Measurements from ENCODE around the gene BOC.

The BOC gene

DNA sequence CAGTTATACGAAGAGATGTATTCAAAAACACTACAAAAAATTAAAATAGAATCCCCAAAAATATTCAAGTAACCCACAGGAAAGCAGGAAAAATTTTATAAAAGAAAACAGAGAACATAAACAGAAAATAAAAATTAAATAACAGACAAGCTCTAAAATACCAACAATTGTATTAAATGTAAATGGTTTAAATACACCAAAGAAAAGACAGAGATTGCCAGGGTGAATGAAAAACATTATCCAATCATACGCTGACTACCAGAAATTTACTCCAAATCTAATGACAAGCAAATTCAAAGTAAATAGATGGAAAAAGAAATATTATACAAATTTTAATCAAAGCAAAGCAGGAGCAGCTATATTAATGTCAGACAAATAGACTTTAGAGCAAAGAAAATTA, 103.6 kb downstream of the BOC start:
- H3K4me3 ChIP-seq (ENCODE audit: low read depth, low read length), result no peak overlapping the region
- TF ChIP-seq CTCF (IDR thresholded peaks at IDR 0.05; ENCODE audit: low read depth, low read length), result no peak

DNA sequence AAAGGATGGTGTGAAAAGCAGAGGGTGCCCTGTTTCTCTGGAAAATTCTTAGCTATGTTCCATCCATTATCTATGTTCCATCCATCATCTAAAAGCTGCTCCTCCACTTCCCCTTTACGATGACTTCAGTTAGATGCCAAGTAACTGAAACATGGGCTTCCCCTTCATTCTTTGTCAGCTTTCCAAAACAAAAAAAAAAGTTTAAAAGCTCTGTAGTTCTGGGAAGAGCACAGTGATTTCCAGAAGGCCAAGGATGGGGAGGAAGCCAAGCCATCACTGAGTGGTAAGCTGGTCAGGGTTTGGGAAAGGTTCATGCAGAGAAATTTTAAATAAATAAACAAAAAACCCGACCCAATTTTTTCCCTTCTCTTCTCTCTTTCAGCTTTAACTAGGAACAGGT, 118.4 kb downstream of the BOC start:
- no peak for TF ChIP-seq CTCF (IDR thresholded peaks at IDR 0.05; ENCODE audit: low read depth, low read length)
- H3K4me3 ChIP-seq (ENCODE audit: low read depth, low read length), result no peak overlapping the region

- TF ChIP-seq CTCF (IDR thresholded peaks at IDR 0.05; ENCODE audit: low read depth, low read length), result no peak
These were observed 119.4 kb downstream of the BOC start for GRCh38 chr3:113330742-113331141.

GRCh38 chr3:113331187-113331586, 119.8 kb downstream of the BOC start:
- TF ChIP-seq CTCF (IDR thresholded peaks at IDR 0.05; ENCODE audit: low read depth, low read length), result no peak
- no peak overlapping the region for H3K4me3 ChIP-seq (ENCODE audit: low read depth, low read length)

More at GRCh38 chr3:113330742-113331141, 119.4 kb downstream of the BOC start:
- H3K4me3 ChIP-seq (ENCODE audit: low read depth, low read length), result no peak overlapping the region

Measured in WI38 (cell line).